GM12878 (cell line): ENCODE measurements around the gene NKIRAS1. TPM values are rescaled to one million over a fixed set of nuclear protein-coding genes. Genes with fewer than 3 reads are reported as not detected.

ENCODE experiments used
- ATF2 ChIP-seq: IDR thresholded peaks from 2 replicates; pipeline ENCODE4 v1.6.1; 2012; ENCODE audit warnings: low read length, inconsistent platforms
- ATF7 ChIP-seq: fragments of 450-650 bp; IDR thresholded peaks from 2 replicates; pipeline ENCODE4 v1.6.1; 2016; ENCODE audit warnings: low read depth, mild to moderate bottlenecking
- BRCA1 ChIP-seq: IDR thresholded peaks from 2 replicates; pipeline ENCODE4 v1.6.1; 2011; ENCODE audit warnings: low read depth, low read length, improper control_type of control experiment
- CBX5 ChIP-seq: sonication (generic); IDR thresholded peaks from 2 replicates; pipeline ENCODE4 v1.6.1; 2016; ENCODE audit warnings: low read depth, moderate library complexity, mild to moderate bottlenecking, inconsistent platforms
- CHD1 ChIP-seq: IDR thresholded peaks from 2 replicates; pipeline ENCODE4 v1.6.1; 2012; ENCODE audit warnings: low read depth, low read length, improper control_type of control experiment
- CHD2 ChIP-seq: IDR thresholded peaks from 2 replicates; pipeline ENCODE4 v1.6.1; 2011; ENCODE audit warnings: low read depth, low read length, improper control_type of control experiment, borderline replicate concordance
- CREM ChIP-seq: IDR thresholded peaks from 2 replicates; pipeline ENCODE4 v1.6.1; 2014; ENCODE audit warnings: antibody characterized with exemption, low read depth
- EED ChIP-seq: sonication (generic); IDR thresholded peaks from 2 replicates; pipeline ENCODE4 v1.6.1; 2016; ENCODE audit warnings: antibody characterized with exemption, low read depth
- HSF1 ChIP-seq: fragments of 150-350 bp; IDR thresholded peaks from 2 replicates; pipeline ENCODE4 v1.6.1; 2014; ENCODE audit warnings: mild to moderate bottlenecking, low read depth, low read length
- IRF5 ChIP-seq: fragments of 450-650 bp; IDR thresholded peaks from 2 replicates; pipeline ENCODE4 v1.6.1; 2017; ENCODE audit warnings: borderline replicate concordance
- MEF2B ChIP-seq: fragments of 450-650 bp; IDR thresholded peaks from 2 replicates; pipeline ENCODE4 v1.6.1; 2018; ENCODE audit warnings: mild to moderate bottlenecking, moderate library complexity; ENCODE audit not compliant: partially characterized antibody, poor library complexity, severe bottlenecking
- NR2F1 ChIP-seq: fragments of 450-650 bp; conservative IDR thresholded peaks from 2 replicates; pipeline ENCODE4 v1.6.1; 2017; ENCODE audit warnings: mild to moderate bottlenecking
- PAX5 ChIP-seq: IDR thresholded peaks from 2 replicates; pipeline ENCODE4 v1.6.1; 2011; ENCODE audit warnings: low read depth, low read length, borderline replicate concordance
- RBBP5 ChIP-seq: fragments of 200-600 bp; sonication (generic); conservative IDR thresholded peaks from 2 replicates; pipeline ENCODE4 v1.6.1; 2016
- SKIL ChIP-seq: fragments of 450-650 bp; IDR thresholded peaks from 2 replicates; pipeline ENCODE4 v1.6.1; 2017; ENCODE audit warnings: mild to moderate bottlenecking, low read depth, inconsistent platforms; ENCODE audit not compliant: poor library complexity, severe bottlenecking
- STAT1 ChIP-seq: fragments of 450-650 bp; conservative IDR thresholded peaks from 2 replicates; pipeline ENCODE4 v1.6.1; 2014; ENCODE audit warnings: antibody characterized with exemption, mild to moderate bottlenecking
- STAT3 ChIP-seq: IDR thresholded peaks from 2 replicates; pipeline ENCODE4 v1.6.1; 2011; ENCODE audit warnings: low read depth, low read length, improper control_type of control experiment
- YBX1 ChIP-seq: fragments of 450-650 bp; IDR thresholded peaks from 2 replicates; pipeline ENCODE4 v1.6.1; 2016; ENCODE audit warnings: antibody characterized with exemption
- polyA plus RNA-seq, 11 experiments: library from polyadenylated mRNA; depleted of rRNA in 4 of 11; unstranded in 6 of 11; stranded (reverse) in 5 of 11; fragments of >200 nt; fragmentation: Nextera tagmentation in 4 of 11; fragmentation: Illumina TruSeq in 1 of 11; extraction: Ambion mirVana in 4 of 11; extraction: Trizol in 1 of 11; gene quantifications; 1 replicate in 1 of 11; 2 replicates in 10 of 11; pipeline versions ENCODE4 v1.2.1 to v1.2.3, GENCODE V29; 2011 to 2016; ENCODE audit warnings: inconsistent platforms in 2 of 11, missing spikeins in 2 of 11, low read depth in 1 of 11
- total RNA-seq, 4 experiments: library from RNA; depleted of rRNA in 3 of 4; stranded (reverse); fragments of >200 nt in 3 of 4; fragmentation: Illumina TruSeq in 1 of 4; extraction: Trizol in 1 of 4; gene quantifications; 2 replicates each; pipeline versions ENCODE4 v1.2.1 to v1.2.3, GENCODE V29; 2013 to 2021
- TF ChIP-seq, protein P1 (sequence below): fragments of 450-650 bp; IDR thresholded peaks from 2 replicates; pipeline ENCODE4 v1.6.1; 2017; ENCODE audit warnings: antibody characterized with exemption, mild to moderate bottlenecking, moderate library complexity

Gene NKIRAS1
- total and polyA plus RNA-seq, 10 of the 15 experiments (the other 5 are each of a cell fraction or from before 2014, with no cell fraction given): 7.1 to 17.9 (median 10.9) TPM

DNA sequence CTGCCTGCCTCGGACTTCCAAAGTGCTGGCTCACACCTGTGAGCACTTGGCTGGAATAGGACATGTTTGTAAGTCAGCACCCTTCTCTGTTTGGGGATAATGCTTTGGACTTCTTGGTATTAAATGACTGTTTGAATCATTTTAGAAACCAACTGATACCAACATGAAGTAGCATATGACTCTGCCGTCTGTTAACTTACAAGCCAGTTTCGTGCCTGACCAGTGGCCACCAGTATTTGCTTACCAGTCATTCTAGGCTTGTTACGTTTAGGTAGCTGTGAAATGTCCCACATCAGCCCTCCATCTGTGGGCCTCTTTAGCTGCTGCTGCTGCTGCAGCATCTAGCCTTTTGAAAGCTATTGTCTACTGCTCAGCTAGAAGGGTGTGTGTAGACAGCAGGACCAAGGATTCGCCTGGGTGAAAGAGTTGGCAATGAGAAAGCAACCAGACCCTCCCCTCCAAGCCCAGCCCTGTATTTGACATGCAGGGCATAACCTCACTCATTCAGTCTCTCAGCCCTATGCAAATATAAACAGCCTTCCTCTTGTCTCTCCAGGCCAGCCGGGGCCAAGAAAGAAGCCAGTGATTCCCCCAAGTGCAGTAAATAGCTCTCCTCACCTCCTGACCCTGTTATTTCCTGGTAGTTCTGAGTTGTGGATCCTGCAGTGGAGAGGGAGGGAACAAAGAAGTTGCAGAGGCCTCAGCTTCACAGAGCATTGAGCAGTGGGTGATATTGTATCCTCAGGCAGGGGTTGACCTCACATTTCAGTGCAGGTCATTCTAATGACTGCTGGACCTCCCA lies 51.0 kb downstream of the NKIRAS1 start (continued):
- TF ChIP-seq ATF2: no peak; the same call in 1 of the 2 replicates
- TF ChIP-seq BRCA1: no peak
- TF ChIP-seq CREM: peak; percentile 27; the same call in 1 of the 2 replicates
- TF ChIP-seq YBX1: no peak
- peak; percentile 31 for TF ChIP-seq SKIL
- TF ChIP-seq, protein P1, sequence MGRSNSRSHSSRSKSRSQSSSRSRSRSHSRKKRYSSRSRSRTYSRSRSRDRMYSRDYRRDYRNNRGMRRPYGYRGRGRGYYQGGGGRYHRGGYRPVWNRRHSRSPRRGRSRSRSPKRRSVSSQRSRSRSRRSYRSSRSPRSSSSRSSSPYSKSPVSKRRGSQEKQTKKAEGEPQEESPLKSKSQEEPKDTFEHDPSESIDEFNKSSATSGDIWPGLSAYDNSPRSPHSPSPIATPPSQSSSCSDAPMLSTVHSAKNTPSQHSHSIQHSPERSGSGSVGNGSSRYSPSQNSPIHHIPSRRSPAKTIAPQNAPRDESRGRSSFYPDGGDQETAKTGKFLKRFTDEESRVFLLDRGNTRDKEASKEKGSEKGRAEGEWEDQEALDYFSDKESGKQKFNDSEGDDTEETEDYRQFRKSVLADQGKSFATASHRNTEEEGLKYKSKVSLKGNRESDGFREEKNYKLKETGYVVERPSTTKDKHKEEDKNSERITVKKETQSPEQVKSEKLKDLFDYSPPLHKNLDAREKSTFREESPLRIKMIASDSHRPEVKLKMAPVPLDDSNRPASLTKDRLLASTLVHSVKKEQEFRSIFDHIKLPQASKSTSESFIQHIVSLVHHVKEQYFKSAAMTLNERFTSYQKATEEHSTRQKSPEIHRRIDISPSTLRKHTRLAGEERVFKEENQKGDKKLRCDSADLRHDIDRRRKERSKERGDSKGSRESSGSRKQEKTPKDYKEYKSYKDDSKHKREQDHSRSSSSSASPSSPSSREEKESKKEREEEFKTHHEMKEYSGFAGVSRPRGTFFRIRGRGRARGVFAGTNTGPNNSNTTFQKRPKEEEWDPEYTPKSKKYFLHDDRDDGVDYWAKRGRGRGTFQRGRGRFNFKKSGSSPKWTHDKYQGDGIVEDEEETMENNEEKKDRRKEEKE: no peak
- no peak for TF ChIP-seq STAT3
- TF ChIP-seq EED: no peak; the same call in 1 of the 2 replicates
- TF ChIP-seq STAT1: no peak
- no peak for TF ChIP-seq CHD1
- 0 out of 2 replicates have a peak, but pooled peaks have one; percentile 11 for TF ChIP-seq ATF7
- TF ChIP-seq HSF1: no peak
- TF ChIP-seq PAX5: no peak
- peak; percentile 71 for TF ChIP-seq NR2F1
- TF ChIP-seq IRF5: no peak
- no peak for TF ChIP-seq RBBP5
- no peak for TF ChIP-seq MEF2B
- peak; percentile 35; the same call in 1 of the 2 replicates for TF ChIP-seq CHD2
- TF ChIP-seq CBX5: no peak
- TF ChIP-seq, all 136 proteins: peak for 22
